Measurements from ENCODE around the gene RGPD8.

The RGPD8 gene

DNA sequence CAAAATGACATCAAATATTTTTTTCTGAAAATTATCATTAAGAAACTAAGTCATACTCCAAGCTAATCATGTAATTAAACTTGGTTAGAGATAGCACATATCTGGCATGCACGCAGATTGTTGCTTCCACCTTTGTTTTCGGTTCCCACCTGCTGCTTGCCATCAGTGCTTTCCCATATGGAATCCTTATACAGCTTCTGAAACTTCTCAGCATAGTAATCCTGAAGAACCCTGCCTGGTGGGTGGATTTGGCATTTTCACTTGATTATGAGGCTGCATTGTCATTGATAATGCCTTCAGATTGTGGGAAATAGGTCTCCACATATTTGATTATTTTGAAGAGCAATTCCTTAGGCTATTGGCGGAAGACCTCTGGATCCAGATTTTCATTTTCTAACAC, 110.5 kb downstream of the RGPD8 start:
- DNase-seq, result no peak

DNA sequence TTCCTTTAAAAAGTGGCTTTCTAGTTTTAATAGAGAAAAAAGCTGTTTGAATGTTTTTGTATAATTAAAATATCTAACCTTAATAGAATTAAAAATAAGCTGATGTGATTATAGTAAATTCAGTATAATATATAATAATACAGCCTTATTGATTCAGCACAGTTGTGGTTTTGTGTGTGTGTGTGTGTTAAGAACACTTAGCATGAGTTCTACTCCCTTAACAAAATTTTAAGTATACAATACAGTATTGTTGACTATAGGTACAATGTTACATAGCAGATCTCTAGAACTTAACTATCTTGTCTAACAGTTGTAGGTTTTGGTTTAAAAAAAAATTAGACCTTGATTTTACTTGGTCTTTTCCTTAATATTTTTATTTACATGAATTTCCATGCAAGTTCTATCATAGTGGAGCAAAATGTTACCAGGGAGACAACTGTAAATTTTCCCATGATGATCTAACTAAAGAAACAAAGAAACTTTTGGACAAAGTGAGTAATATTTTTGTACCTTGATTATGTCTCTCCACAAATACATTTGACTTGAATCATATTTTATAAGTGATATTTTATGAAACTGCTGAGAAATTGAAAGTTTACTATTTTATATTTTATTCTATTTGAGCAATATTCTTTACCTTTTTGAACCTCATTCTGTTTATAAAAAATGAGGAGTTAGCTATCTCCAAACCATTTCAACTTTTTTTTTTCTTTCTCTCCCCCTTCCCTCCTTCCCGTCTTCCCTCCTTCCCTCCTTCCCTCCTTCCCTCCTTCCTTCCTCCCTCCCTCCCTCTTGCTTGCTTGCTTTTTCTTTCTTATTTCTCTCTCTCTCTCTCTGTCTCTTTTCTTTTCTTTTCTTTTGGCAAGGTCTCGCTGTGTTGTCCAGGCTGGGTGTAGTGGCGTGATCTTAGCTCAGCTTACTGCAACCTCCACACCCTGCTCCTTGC, 111.8 kb downstream of the RGPD8 start:
- no peak for DNase-seq

All from NCI-H1436 treated with DMSO at 0.1 percent for 48 hours (cell line).